H1 (cell line): ENCODE data around the gene CDK3.

ENCODE experiments used
- BRCA1 ChIP-seq: IDR thresholded peaks from 2 replicates; pipeline ENCODE4 v1.6.1; 2012; ENCODE audit warnings: low read depth, low read length, improper control_type of control experiment
- CEBPB ChIP-seq: IDR thresholded peaks from 2 replicates; pipeline ENCODE4 v1.6.1; 2012; ENCODE audit warnings: low read depth, low read length
- CREB1 ChIP-seq: IDR thresholded peaks from 2 replicates; pipeline ENCODE4 v1.6.1; 2012; ENCODE audit warnings: inconsistent platforms
- EGR1 ChIP-seq: IDR thresholded peaks from 2 replicates; pipeline ENCODE4 v1.6.1; 2011; ENCODE audit warnings: low read depth, low read length, borderline replicate concordance
- GABPA ChIP-seq: IDR thresholded peaks from 2 replicates; pipeline ENCODE4 v1.6.1; 2011; ENCODE audit warnings: mild to moderate bottlenecking, low read length, moderate library complexity, borderline replicate concordance; ENCODE audit not compliant: insufficient read depth
- POU5F1 ChIP-seq: IDR thresholded peaks from 2 replicates; pipeline ENCODE4 v1.6.1; 2011; ENCODE audit warnings: low read depth, mild to moderate bottlenecking, low read length, moderate library complexity
- RAD21 ChIP-seq, 2 experiments: IDR thresholded peaks in 1 of 2; conservative IDR thresholded peaks in 1 of 2; 2 replicates each; pipeline ENCODE4 v1.6.1; 2011; ENCODE audit warnings: low read depth in 2 of 2, low read length in 2 of 2, improper control_type of control experiment in 1 of 2, inconsistent platforms in 1 of 2, mild to moderate bottlenecking in 1 of 2, moderate library complexity in 1 of 2
- SP1 ChIP-seq: IDR thresholded peaks from 2 replicates; pipeline ENCODE4 v1.6.1; 2011; ENCODE audit warnings: low read depth, low read length
- SUZ12 ChIP-seq: fragments of 200-600 bp; sonication (generic); IDR thresholded peaks from 2 replicates; pipeline ENCODE4 v1.6.1; 2012; ENCODE audit warnings: mild to moderate bottlenecking, inconsistent platforms, low read length, moderate library complexity, mixed read lengths
- TAF1 ChIP-seq: IDR thresholded peaks from 2 replicates; pipeline ENCODE4 v1.6.1; 2011; ENCODE audit warnings: mild to moderate bottlenecking, low read depth, low read length
- TEAD4 ChIP-seq: IDR thresholded peaks from 2 replicates; pipeline ENCODE4 v1.6.1; 2012; ENCODE audit warnings: low read depth, low read length, inconsistent platforms, mixed read lengths
- TF ChIP-seq, protein P1 (sequence below), 3 experiments: IDR thresholded peaks; 1 replicate in 2 of 3; 2 replicates in 1 of 3; pipeline versions ENCODE4 v1.5.1 to v1.6.1; 2011; ENCODE audit warnings: low read length in 3 of 3, mild to moderate bottlenecking in 3 of 3, inconsistent platforms in 2 of 3, low read depth in 1 of 3, moderate library complexity in 1 of 3; ENCODE audit not compliant: insufficient read depth in 1 of 3; ENCODE audit errors: control extremely low read depth in 1 of 3

DNA sequence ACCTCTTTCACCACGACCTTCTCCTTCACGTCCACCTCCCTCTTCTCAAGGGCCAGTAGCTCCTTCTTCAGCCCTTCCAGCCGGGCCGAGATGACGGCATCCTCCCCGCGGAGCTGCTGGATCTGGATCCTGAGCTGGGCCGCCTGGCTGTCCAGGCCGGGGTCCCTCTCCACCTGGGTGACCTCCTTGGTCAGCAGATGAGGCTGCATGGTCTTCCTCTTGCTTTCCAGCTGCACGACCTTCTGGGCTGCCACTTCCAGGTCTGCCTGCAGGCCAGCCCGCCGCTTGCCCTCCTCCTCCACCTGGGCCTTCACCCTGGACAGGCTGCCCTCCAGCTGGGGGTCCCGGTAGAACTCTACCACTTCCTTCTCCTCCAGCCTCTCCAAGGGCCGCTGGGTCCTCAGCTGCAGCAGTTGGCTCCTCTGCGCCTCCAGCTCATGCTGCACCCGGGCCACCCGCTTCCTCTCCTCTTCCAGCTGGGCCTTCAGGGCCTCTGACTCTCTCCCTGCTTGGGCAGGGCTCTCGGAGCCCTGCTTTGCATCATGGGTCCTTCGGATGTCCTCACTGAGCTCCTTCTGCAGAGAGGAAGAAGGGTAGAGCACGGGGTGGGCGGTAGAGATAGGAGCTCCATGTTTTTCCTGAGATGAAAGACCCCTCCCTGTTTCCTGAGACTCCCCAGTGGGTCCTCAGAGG, 9.5 kb downstream of the CDK3 start:
- TF ChIP-seq CEBPB (no peak), SP1 (no peak), GABPA (no peak), SUZ12 (no peak), TEAD4 (no peak), EGR1 (no peak), TAF1 (no peak), BRCA1 (no peak), RAD21 (IDR thresholded peaks at IDR 0.05 in 1 of 2, conservative IDR thresholded peaks at IDR 0.05 in 1 of 2; ENCODE audit: low read depth in 2 of 2, low read length in 2 of 2) (no peak), POU5F1 (no peak), CREB1 (no peak)
- TF ChIP-seq, protein P1, sequence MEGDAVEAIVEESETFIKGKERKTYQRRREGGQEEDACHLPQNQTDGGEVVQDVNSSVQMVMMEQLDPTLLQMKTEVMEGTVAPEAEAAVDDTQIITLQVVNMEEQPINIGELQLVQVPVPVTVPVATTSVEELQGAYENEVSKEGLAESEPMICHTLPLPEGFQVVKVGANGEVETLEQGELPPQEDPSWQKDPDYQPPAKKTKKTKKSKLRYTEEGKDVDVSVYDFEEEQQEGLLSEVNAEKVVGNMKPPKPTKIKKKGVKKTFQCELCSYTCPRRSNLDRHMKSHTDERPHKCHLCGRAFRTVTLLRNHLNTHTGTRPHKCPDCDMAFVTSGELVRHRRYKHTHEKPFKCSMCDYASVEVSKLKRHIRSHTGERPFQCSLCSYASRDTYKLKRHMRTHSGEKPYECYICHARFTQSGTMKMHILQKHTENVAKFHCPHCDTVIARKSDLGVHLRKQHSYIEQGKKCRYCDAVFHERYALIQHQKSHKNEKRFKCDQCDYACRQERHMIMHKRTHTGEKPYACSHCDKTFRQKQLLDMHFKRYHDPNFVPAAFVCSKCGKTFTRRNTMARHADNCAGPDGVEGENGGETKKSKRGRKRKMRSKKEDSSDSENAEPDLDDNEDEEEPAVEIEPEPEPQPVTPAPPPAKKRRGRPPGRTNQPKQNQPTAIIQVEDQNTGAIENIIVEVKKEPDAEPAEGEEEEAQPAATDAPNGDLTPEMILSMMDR (IDR thresholded peaks at IDR 0.05; ENCODE audit: control extremely low read depth in 1 of 3, insufficient read depth in 1 of 3, low read depth in 1 of 3, low read length in 3 of 3) = no peak
